ENCODE measurements around the gene RHOV.

Gene RHOV

GRCh38 chr15:40902605-40903561 lies 28.8 kb upstream of the RHOV start:
- peak; percentile 37 to 52 for DNase-seq

- DNase-seq, result no peak
Observed at GRCh38 chr15:40901053-40901443, 27.0 kb upstream of the RHOV start.

DNA sequence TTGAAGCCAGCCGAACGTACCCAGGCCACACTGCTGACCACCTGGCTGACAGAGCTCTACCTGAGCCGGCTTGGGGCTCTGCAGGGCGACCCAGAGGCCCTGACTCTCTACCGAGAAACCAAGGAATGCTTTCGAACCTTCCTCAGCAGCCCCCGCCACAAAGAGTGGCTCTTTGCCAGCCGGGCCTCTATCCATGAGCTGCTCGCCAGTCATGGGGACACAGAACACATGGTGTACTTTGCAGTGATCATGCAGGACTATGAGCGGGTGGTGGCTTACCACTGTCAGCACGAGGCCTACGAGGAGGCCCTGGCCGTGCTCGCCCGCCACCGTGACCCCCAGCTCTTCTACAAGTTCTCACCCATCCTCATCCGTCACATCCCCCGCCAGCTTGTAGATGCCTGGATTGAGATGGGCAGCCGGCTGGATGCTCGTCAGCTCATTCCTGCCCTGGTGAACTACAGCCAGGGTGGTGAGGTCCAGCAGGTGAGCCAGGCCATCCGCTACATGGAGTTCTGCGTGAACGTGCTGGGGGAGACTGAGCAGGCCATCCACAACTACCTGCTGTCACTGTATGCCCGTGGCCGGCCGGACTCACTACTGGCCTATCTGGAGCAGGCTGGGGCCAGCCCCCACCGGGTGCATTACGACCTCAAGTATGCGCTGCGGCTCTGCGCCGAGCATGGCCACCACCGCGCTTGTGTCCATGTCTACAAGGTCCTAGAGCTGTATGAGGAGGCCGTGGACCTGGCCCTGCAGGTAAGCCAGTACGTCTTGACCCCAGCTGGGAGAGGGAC lies 26.4 kb upstream of the RHOV start:
- no peak for DNase-seq

DNA sequence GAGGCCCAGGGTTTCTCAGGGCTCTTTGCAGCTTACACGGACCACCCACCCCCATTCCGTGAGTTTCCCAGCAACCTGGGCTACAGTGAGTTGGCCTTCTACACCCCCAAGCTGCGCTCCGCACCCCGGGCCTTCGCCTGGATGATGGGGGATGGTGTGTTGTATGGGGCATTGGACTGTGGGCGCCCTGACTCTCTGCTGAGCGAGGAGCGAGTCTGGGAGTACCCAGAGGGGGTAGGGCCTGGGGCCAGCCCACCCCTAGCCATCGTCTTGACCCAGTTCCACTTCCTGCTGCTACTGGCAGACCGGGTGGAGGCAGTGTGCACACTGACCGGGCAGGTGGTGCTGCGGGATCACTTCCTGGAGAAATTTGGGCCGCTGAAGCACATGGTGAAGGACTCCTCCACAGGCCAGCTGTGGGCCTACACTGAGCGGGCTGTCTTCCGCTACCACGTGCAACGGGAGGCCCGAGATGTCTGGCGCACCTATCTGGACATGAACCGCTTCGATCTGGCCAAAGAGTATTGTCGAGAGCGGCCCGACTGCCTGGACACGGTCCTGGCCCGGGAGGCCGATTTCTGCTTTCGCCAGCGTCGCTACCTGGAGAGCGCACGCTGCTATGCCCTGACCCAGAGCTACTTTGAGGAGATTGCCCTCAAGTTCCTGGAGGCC lies 25.6 kb upstream of the RHOV start:
- DNase-seq, result no peak

GRCh38 chr15:40894681-40895448 lies 20.8 kb upstream of the RHOV start:
- peak; percentile 55 to 67 for DNase-seq

DNA sequence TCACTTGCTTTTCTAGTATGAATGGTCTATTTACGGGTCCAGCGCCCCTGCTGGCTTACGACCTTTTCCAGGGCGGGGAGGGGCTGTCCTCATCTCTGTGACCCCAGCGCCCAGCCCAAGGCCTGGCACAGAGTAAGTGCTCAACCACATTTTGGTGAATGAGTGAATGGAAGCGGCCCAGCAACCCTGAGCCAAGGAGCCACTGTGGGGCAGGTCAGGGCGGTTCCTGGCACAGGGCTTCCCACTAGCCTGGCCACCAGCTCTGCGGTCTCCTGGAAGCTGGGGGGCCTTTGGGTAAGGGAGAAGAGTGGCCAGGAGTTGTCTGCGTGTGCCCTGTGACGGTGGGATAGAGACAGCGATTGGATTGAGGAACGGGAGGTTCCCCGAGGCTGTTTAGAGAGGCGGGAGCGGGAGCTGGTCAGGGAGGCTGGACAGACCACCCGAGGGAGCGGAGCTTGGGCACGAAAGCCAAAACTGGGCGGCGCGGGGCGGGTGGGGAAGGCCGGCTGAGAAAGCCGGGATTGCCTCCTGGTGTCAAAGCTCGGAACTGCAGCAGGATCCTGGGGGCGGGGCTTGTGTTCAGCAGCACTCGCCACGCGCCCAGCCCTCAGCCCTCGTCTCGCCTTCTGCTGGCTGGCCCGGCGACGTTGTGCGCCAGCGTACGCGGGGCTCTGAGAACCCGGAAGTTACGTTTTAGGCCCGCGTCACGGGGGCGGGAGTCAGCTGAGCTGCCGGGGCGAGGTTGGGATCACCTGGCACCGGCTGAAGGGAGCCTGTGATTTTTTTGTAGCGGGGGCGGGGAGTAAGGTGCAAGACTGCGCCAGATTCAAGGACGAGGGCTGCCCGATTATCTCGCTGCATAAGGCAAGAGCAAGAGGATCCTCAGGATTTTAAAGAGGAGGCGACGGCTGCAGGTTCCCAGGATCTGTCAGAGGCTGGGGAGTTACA lies 20.0 kb upstream of the RHOV start, which contains the start of gene VPS18:
Gene VPS18, plus strand, starts transcription at position 718 of the 948 bp plus-strand sequence. CDS start 319 bp downstream, outside the sequence.
- peak; percentile 94 to 97 for DNase-seq

DNA sequence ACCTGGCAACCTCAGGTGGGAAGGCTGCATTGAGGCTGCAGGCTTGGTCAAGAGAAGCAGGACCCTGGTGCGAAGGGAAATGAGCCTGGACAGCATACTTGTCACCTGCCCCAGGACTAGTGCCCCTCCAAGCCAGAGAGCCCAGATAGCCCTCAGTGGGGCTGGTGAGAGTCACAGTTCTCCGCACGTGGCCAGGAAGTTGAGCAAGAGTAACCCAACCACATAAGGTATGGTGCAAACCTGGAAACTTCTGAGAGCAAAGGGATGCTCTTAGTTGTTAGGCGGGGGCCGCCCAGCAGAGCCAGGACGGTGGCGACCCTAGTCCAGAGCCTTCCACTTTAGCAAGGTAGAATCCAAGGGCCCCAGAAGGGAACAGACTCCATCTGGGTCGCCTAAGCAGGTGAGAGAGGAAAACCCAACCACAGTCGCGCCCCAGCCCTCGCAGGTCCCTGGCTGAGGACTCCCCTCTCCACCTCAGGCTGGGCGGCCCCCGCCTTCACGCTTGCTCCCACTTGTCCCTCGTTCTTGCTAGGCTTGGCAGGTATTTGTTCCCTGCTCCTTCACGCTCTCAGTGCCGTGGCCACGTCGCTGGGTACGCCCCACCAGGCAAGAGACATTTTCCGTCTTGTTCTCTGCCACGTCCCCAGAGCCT lies 19.1 kb upstream of the RHOV start:
- DNase-seq, result no peak

DNA sequence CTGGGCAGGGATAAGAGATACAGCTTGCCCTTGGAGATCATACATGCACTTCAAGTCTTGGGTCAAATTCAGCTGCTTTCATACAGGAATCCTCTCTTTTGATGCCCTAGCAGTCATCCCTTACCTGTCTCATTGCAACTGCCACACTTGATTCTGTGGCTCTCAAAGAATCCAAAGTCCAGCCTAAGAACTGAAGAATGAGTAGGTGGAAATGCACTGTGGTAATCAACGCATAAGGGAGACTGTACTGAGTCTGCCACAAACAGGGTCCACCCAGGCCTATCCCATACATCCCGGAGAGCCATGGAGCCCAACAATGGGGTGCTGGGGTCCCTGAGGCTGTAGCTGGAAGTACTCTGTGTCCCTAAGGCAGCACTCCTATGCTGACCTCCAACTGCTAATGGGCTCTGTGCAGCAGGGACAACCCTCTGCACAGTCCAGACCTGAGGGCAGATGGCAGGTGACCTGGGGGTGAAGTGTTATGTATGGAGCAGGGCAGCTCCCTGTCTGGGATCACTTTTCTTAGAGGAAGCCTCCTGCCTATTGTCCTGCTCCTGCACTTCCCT lies 18.5 kb upstream of the RHOV start:
- no peak for DNase-seq

DNA sequence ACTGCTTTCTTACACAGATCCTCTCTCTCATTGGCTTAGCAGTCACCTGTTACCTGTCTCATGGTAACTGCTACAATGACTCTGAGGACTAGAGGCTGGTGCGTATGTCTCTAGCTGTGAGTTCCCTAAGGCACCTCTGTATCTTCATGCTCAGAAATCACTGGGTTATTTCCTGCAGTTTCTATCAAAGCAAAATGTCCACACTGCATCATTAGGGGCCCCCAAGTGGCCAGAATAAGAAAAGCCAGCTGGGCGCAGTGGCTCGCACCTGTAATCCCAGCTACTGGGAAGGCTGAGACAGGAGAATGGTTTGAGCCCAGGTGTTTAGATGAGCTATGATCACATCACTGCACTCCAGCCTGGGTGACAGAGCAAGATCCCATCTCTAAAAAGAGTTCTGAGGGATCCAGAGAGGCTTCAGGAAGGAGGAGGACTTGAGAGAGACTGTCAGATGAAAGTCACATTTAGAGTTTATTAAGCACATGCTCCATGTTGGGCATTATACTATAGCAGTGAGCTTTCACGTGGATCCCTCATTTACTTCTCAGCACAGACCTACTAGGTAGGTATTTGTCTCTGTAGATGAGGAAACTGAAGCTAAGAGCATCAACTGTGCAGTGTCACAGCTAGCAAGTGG lies 17.9 kb upstream of the RHOV start:
- peak in 1 of 2 donors; percentile 41 for DNase-seq

- no peak for DNase-seq
Observed at GRCh38 chr15:40891138-40891537, 17.1 kb upstream of the RHOV start.

DNA sequence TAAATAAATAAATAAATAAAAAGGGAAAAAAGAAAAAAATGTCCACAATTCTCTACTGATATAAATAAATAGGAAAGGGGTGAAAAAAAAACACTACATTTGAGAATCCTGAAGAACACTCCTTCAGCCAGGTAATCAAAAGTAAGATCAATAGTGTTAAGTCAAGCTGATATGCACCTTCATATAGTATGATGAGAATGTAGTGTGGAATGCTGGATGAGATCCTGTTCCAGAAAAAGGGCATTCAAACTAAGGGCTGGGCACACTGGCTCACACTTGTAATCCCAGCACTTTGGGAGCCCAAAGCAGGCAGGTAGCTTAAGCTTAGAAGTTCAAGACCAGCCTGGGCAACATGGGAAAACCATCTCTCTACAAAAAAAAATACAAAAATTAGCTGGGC lies 15.1 kb upstream of the RHOV start:
- no peak for DNase-seq

- no peak for DNase-seq
Observed at GRCh38 chr15:40886586-40886985, 12.6 kb upstream of the RHOV start.

- DNase-seq, result no peak
Observed at GRCh38 chr15:40881351-40881750, 7.3 kb upstream of the RHOV start.

GRCh38 chr15:40879609-40880008 lies 5.6 kb upstream of the RHOV start:
- DNase-seq, result no peak

DNA sequence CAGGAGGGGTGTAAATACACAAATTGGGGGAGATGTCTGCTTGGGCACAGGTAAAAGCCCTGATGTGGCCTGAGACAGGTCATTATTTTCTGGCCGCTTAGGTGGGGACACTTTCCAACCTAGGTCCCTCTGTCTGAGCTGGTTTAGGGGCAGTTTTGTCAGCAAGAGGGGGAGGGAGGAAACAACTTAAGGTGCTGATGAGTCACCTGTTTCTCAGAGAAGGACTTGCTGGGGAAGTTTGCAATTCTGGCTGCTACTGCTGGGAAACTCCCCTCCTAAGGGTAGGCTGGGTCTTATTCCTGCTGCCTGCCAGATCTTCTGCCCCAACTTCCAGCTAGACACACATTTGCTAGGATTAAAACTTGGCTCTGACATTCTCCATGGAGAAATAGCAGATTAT lies 4.8 kb upstream of the RHOV start:
- DNase-seq, result peak in 1 of 2 donors; percentile 6

DNA sequence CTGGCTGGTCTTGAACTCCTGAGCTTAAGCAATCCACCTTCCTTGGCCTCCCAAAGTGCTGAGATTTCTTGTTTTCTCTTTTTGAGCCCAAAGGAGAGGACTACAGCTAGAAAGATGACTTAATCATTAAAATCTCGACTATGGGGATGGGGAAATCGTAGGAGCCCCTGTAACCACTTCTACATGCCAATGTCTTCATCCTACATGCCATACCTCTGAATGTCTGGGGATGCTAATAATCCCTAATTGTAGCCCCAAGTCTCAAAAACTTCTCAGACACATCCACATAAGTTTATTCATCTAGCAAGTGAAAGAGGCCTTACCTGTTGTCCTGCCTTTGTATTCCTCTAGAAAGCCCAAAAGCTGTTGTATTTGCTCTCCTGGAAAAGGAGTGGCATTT lies 3.7 kb upstream of the RHOV start:
- DNase-seq, result no peak

DNA sequence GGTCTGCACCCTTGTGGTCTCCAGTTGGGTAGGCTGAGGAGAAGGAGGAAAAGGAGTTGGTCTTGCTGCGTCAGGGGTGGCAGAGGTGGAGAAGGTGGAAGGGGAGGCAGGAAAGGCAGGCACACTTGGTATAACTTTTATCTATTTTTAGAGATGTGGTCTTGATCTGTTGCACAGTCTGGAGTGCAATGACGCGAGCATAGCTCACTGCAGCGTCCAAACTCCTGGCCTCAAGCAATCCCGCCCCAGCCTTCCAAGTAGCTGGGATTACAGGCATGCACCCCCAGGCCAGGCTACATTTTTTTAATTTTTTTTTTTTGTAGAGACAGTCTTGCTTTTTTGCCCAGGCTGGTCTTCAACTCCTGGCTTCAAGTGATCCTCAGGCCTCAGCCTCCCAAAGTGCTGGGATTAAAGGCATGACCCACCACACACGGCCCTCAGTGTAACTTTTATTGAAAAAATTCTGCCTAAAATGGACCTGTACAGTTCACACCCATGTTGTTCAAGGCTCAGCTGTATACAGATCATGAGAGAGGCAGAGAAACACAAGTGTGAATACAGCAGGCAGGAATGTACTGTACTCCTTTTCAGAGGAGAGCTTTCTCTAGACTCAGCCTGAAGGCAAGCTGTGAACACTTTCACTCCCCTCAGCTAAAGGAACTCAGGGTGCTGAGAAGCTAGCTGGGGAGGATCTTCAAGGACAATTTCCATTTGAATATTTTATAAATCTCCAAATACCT lies 2.1 kb upstream of the RHOV start:
- no peak for DNase-seq

GRCh38 chr15:40872791-40873693 lies 992 bp downstream of the RHOV start:
- no peak for DNase-seq

Measured in bone marrow (tissue), 2 donors.